ENCODE measurements around the gene KAT8.
"Not testable (repeated sequence)": the region's sequence is repeated elsewhere in the genome, so short reads cannot be mapped to it uniquely, and the experiment has no call there.

Gene KAT8

DNA sequence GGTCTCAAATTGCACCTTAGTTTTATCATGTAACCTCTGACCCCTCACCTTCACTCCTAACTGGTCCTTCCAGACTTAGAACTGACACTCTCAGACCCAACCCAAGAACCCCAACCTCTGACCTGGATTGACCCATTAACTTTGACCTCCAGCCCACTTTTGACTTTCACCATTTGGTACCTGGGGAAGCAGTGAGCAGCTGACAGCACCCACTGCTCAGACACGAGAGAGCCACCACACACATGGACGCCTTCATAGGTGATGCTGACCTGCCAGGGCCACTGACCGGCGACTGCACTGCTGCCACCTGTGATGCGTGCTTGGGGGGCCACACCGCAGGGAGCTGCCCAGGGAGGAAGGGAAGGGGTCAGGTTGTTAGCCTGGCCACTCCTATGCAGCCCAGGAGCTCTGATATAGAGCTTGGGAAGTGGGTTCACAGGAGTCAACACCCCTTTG, 15.6 kb downstream of the KAT8 start:
- no peak for DNase-seq

DNA sequence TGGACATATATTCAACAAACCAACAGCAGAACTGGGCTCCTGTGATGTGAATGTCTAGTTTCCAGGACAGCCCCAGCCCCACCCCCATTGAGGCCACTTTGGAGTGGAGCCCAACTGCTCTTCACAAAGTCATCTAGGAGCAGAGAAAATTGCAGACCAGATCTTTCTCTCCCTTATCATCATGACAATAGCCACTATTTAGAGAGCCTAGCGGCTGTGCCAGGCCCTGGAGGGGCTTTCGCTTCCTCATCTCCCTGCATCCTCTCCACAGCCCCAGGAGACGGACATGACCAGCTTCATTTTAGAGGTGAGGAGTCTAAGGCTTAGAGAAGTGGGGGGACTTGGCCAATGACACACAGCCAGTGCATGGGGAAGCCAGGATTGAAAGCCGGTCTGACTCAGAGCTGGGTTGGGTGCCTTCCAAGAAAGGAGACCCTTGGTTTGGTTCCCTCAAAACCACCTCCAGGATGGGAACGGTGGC, 16.7 kb downstream of the KAT8 start:
- no peak for DNase-seq

DNA sequence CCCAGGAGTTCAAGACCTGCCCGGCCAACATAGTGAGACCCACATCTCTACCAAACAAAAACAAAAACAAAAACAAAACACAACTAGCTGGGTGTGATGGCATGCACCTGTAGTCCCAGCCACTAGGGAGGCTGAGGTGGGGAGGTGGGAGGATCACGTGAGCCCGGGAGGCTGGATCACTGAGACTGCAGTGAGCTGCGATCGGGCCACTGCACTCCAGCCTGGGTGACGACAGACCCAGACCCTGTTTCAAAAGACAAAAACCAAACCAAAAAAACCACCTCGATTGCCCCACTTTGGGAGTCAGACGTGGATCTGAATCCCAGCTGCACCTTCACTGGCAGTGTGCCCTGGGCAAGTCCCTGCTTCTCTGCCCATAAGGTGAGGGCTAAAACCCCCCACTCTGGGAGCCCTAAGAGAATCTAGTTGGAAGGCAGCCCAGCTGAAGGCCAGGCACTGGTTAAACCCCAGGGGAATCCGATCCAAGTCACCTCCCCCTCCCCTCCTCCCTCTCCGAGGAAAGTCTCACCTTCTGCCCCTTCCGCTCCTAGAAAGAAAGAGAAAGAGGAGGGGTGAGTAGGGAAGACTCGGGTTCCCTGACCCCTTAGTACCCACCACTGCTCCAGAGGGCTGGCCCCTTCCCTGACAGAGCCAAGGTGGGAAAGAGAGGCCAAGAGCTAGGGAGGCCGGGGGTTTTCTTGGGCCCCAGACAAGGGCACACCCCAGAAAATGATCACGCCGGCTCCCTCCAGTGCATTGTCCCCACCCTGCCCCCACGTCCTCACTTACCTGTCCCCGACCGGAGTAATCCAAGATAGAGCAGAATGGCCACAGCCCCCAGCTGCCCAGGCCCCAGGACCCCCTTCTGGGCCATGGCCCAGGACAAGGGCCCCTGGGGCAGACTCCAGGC, 17.4 kb downstream of the KAT8 start:
- no peak for DNase-seq

DNA sequence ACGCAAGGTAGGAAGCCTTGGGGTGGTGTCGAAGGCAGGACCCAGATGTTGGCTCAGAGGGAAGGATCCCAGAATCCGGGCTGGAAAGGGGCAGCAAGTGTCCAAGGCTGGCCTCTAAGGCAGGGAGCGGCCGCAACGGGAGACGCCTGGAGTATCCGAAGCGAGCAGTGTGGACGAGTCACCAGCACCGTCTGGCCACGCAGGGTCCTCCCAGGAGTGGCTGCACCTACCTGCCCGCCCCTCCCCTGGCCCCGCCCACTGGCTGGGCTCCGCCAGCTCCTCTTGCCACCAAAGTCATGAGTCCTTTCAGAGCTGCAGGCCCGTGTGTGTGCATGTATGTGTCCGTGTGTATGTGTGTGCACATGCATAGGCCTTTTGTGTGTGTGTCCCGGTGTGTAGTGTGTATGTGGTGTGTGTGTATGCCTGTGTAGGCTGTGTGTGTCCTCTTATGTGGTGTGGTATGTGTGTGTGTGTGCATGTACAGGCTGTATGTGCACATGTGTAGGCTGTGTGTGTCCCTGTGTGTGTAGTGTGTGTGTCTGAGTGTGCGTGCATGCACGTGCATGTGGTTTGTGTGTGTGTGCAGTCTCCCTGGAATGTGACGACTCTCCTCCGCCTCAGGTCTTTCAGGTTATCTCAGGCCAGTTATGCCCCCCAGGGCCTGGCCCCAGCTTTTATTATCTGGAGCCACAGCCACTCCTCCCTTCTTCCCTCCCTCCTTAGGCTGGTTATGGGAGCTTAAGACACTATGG, 18.2 kb downstream of the KAT8 start, which contains the start of gene PRSS8:
TSS of gene PRSS8 (minus strand) at position 193 of the 752 bp plus-strand sequence. CDS start 229 bp downstream, outside the sequence.
- DNase-seq, result no peak

DNA sequence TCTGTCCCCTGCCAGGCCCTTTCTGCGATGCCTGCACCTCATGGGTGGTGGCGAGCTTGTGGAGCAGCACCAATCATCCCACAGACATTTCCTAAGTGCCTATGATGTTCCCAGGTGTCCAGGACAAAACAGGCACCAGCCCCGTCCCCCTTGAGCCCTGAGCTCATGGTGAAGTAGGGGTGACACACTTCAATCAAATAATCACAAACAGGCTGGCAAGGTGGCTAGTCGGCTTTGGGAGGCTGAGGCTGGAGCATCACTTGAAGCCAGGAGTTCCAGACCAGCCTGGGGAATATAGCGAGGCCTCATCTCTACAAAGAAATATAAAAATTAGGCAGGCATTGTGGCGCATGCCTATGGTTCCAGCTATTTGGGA, 18.8 kb downstream of the KAT8 start:
- DNase-seq, result no peak

DNA sequence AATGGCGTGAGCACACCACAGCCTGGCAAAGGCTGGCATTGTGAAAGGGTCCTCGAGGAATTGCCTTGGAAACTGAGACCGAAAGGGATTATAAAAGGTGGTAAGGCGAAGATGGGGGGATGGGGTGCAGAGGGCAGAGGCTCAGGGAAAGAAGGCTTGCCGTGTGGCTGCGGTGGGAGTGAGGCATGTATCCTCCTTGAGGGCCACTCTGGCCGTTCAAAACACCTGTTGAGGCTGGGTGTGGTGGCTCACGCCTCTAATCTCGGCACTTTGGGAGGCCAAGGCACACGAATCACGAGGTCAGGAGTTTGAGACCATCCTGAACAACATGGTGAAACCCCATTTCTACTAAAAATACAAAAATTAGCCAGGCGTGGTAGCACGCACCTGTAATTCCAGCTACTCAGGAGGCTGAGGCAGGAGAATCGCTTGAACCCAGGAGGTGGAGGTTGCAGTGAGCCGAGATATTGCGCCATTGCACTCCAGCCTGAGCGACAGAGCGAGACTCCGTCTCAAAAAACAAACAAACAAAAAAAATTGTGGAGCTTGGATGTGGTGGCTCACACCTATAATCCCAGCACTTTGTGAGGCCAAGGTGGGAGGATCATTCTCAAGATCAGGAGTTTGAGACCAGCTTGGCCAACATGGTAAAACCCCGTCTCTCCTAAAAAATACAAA, 19.5 kb downstream of the KAT8 start:
- not testable (repeated sequence) for DNase-seq

DNA sequence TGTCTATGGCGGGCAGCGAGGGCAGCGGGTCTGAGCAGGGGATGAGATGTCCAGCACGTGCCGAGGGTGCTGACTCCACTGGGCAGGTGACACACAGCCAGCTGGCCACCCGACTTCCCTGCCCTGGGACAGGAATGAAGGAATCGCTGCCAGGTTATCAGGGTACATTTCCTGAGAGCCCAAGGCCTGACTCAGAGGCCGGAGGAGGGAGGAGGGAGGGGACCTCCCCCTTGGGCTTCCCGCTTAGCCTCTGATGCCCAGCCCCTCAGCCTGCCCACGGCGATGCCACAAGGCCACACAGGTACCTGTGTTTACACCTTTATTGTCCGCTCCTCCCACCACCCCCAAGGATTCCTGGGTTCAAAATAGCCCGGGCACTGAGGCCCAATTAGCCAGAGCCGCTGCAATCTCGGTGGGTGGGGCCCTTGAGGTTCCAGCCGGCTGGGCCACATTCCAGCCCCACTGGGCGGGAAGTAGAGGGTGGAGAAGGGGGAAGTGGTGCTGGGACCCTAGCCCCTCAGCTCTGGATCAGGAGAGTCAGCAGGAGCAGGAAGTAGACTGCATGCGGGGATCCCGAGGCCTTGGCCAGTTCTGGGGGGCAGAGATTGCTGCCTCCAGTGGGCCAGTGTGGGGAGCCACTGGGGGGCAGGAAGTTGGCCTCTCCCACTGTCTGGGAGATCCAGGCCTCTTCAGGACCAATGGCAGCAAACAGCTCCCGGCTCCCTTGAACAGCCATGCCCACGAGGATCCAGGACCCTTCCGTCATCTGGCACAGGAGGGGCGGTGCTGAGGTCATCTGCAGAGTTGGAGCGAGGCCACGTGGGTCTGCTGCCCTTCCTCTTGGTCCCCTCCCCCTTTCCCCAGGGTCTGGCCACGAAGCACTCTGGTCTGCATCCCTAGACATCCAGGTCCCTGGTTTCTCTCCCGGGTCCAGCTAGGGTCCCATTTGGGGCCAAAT, 21.4 kb downstream of the KAT8 start:
- DNase-seq, result no peak

DNA sequence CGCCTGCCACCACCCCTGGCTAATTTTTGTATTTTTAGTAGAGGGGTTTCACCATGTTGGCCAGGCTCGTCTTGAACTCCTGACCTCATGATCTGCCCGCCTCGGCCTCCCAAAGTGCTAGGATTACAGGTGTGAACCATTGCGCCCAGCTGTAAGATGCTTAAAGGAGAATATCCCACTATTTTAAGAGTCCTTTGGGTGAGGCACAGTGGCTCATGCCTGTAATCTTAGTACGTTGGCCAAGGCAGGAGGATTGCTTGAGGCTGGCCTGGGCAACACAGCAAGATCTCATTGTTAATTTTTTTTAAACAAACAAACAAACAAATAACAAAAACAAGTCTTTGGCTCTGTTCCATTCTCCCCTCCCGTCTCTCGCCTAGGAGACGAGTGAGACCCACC, 23.6 kb downstream of the KAT8 start:
- not testable (repeated sequence) for DNase-seq

DNA sequence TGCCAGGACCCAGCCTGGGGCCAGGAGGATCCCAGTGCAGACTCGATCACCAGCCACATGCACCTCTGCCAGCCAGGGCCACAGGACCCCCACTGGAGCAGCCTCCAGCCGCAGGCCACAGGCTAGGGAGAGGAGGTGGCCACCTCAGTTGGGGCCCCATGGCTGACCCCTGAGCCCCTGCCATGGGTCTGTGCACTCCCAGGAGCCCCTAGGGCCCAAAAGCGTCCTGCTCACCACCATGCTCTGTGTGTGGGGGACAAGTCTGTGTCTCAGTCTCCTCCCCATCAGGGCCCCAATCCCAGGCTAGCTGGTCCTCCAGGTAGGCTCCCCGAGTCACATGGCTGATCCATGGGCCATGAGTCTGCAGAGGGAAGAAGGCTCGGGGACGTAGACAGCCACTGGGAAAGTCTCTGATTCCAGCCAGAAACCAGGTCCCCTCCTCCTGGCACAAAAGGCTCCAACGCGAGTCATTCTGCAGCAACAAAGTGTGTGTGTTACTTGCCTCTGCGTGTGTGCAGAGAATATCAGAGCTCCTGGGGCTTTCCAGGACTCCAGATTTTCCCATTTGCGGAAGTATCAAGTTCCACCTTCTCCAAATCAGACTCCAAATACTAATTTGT, 24.1 kb downstream of the KAT8 start:
- no peak for DNase-seq

DNA sequence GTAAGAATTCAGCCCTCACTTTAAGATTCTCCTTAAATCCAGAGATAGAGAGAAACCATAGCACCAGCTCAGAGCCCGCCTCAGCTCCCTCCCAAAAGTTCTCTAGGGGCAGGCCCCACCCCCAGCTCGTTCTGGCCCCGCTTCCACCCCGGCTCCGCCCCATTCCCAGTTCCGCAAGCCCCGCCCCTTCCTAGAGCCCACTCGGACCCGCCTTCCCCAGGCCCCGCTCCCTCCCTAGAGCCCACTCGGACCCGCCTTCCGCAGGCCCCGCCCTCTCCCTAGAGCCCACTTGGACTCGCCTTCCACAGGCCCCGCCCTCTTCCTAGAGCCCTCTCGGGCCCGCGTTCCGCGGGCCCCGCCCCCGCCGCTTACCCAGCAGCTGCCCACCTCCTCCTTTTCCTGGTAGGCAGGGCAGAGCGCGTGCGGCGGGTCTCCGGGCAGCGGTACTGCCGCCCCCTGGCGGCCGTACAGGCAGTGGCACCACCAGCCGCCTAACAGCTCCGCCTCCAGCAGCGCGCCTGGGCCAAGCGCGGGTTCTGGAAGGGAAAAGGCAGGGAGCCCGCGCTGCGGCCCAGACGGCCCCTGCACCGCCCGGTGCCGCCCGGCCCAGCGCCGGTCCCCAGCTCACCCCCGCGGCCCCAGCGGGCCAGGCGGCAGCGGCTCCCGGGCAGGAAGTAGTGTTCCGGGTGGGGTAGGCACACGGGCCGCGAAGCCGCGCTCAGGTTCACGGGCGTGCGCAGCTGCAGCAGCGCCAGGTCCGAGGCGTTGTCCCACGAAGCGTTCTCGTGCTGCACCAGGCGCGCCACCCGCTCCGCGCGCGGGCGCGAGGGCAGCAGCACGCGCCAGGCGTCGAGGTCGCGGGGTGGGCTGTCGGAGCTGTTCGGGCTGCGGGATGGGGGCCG, 24.9 kb downstream of the KAT8 start:
- DNase-seq, result peak; percentile 93 to 96

DNA sequence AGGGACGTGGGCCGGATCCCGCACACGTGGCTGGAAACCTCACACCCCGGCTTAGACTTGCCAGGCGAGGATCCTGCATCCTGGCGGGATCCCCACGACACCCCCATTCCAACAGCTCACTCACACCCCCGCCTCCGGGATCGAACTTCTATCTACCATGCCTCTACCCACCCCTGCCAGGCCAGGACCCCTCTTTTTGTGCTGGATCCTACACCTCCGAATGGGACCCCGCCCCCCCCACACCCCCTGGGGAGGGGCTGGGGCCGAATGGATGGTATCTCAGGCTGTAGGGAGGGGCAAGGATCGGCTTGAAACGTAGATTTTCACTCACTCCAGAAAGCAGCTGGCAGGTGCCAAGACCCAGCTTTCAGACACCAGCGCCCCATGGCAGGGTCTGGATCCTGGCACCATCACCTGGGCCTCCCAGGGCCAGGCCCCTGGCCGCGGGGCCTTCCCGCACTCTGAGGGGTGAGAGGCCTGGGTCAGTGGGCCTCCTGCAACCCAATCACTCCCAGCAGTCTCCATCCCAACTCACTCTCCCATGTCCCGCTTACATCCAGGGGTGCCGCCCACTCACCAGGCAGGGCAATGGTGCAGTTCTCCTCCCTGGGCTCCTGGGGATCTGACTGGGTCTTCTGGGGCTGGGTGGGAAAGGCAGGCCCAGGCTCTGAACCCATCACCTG, 25.7 kb downstream of the KAT8 start:
- no peak for DNase-seq

DNA sequence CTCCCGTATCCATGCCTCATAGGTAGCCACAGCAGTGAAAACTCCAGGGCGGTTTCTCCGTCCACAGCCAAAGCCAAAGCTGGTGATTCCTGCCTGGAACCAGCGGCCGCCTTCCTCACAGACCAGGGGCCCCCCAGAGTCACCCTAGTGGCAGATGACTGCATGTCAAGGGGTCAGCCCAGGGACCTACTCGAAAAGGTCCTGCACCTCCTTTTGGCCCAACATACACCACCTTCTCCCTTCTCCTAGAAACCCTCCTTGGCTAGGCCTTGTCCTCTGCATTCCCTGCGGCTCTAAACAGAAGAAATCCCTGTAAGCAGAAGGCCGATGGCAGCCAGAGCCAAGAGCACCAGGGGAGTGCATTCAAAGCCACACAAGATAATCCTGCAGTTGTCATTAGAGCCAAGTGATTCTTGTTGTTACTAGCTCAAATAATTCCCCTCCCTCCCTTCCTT, 26.3 kb downstream of the KAT8 start:
- DNase-seq, result no peak

DNA sequence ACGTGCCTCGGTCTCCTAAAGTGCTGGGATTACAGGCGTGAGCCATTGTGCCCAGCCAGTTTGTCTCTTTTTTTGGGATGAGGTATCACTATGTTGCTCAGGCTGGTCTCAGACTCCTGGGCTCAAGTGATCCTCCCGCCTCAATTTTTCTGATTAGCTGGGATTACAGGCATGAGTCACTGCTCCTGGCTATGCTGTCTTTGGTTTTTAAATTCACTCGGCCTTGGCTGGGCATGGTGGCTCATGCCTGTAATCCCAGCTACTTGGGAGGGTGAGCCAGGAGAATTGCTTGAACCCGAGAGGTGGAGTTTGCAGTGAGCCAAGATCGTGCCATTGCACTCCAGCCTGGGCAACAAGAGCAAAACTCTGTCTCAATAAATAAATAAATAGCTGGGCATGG, 27.0 kb downstream of the KAT8 start:
- DNase-seq, result not testable (repeated sequence)

DNA sequence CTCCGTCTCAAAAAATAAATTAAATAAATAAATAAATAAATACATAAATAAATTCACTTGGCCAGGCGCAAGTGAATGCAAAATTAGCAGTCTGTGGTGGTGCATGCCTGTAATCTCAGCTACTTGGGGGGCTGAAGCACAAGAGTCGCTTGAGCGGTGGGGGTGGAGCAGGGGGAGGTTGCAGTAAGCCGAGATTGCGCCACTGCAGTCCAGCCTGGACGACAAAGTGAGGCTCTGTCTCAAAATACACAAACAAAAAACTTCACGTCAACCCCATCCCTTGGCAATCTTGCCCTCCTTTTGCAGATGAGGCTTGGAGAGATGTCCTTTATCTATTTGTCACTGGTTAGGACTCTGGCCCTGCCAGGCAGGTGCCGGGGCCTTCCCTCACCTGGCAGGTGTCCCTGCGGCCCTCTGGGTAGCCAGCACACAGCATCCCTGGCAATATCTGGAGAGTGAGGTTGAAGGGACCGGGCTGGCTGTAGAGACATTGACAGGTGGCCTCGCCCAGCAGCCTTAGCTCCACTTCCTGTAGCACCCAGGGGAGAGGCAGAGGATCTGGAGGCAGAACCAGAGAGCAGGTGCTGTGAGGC, 28.0 kb downstream of the KAT8 start:
- DNase-seq, result no peak

DNA sequence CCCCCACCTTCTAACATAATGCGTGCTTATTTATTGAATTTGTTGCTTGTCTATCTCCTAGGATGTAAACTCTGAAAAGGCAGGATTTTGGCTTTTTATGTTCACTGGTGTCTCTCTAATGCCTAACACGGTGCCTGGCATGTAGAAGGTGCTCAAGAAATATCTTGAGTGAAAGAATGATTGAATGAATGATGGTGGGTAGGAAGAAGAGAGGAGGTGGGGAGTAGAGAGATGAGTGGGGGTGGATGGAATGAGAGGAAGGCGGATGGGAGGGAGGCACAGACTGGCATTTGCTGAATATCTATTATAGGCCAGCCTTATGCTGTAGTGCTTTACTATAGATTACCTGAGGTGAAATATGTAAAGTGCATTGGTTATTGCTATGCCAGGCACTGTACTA, 30.1 kb downstream of the KAT8 start:
- no peak for DNase-seq

DNA sequence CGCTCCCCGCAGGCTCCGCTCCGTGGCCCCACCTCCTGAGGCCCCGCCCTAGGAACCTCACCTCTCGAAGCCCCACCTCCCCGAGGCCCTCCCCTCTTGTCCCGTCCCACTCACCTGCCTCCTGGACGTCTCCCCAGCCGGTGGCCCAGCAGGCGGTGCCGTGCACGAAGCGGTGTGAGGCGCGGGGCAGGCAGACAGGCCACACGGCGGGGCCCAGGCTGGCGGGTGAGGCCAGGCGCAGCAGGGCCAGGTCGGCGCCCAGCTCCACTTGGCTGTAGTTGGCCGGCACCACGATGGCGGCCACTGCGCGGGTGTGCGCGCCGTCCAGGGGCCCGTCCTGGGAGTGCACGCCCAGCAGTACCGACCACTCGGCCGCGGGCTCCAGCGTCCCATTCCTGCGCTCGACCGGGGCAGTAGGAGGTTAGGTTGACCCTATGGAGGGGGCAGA, 30.8 kb downstream of the KAT8 start:
- DNase-seq, result no peak

DNA sequence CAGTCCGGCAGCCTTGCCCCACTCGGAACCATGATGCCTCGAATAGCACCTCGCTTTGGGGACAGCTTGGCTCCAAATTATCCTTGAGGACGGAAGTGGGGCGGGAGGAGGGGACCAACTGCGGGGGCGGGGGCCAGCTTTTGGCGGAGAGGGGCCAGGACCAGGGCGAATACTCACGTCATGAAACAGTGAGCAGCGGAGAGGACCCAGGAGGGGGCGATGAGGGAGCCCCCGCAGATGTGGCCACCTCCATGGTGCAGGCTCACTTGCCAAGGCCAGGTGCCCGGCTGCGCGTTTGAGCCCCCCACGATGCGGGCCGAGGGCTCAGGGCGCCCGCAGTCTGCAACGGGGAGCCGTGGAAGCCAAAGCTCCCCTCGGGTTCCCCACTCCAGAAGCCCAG, 31.4 kb downstream of the KAT8 start:
- DNase-seq, result no peak

DNA sequence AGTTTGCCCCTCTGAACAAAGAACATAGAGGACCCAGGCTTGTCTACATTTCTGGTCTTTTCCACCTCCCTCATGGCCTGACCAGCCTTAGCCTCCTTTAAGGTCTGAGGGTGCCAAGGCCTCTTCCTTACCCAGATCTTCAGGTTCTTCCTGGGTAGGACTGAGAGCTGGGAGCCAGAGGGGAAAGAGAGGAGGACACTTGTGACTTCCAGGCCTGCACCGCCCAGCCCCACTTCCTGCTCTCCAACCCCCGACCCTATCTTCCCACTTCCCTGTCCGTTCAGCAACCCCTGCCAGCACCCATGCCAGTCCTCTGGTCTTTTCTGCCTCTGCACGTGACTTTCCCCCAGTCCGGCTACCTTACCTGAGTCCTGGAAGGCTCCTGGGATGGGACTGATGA, 31.9 kb downstream of the KAT8 start:
- DNase-seq, result no peak

Measured in NCI-H2081 (cell line).